HG03064 (cell line): ENCODE data around the gene SPG7.

Experiments used
- ATAC-seq: cut with Tn5 transposase; IDR thresholded peaks from one replicate; pipeline ENCODE4 v1.9.1; 2021; ENCODE audit warnings: low read depth; ENCODE audit not compliant: unreplicated experiment

Gene SPG7

GRCh38 chr16:89484923-89485679 lies 23.1 kb upstream of the SPG7 start:
- no peak for ATAC-seq

GRCh38 chr16:89485701-89486246 lies 22.4 kb upstream of the SPG7 start:
- no peak for ATAC-seq

GRCh38 chr16:89489040-89489897 lies 18.9 kb upstream of the SPG7 start:
- no peak for ATAC-seq

GRCh38 chr16:89489898-89490438 lies 18.2 kb upstream of the SPG7 start:
- no peak for ATAC-seq

GRCh38 chr16:89490439-89491237 lies 17.6 kb upstream of the SPG7 start, which contains the start of gene ANKRD11:
ANKRD11 (minus strand) TSS chr16:89490561; CDS start chr16:89317019, 173,542 bp downstream.
- peak; percentile 76 for ATAC-seq

GRCh38 chr16:89491238-89491869 lies 16.8 kb upstream of the SPG7 start:
- no peak for ATAC-seq

GRCh38 chr16:89491974-89492687 lies 16.1 kb upstream of the SPG7 start:
- no peak for ATAC-seq

GRCh38 chr16:89493776-89494175 lies 14.4 kb upstream of the SPG7 start:
- no peak for ATAC-seq

- no peak for ATAC-seq
Observed at GRCh38 chr16:89495121-89495520, 13.1 kb upstream of the SPG7 start.

GRCh38 chr16:89498839-89499238 lies 9.4 kb upstream of the SPG7 start:
- no peak for ATAC-seq

- ATAC-seq = no peak
Observed at GRCh38 chr16:89499767-89500166, 8.4 kb upstream of the SPG7 start.

GRCh38 chr16:89502081-89502843 lies 5.9 kb upstream of the SPG7 start:
- no peak for ATAC-seq

GRCh38 chr16:89504091-89504490 lies 4.1 kb upstream of the SPG7 start:
- ATAC-seq = no peak

GRCh38 chr16:89505204-89506112 lies 2.7 kb upstream of the SPG7 start:
- ATAC-seq = peak; percentile 37

- ATAC-seq = no peak
Observed at GRCh38 chr16:89506113-89506504, 2.1 kb upstream of the SPG7 start.

GRCh38 chr16:89506791-89507191 lies 1.4 kb upstream of the SPG7 start:
- no peak for ATAC-seq

GRCh38 chr16:89507214-89507833 lies 879 bp upstream of the SPG7 start:
- ATAC-seq = no peak
